HG02642 (cell line): Measurements from ENCODE around the gene MRPL53.
A peak's percentile ranks its signal among the peaks of the same experiment; 100 is the strongest.
"Not testable (repeated sequence)": the region's sequence is repeated elsewhere in the genome, so short reads cannot be mapped to it uniquely, and the experiment has no call there.

Experiments
- ATAC-seq: cut with Tn5 transposase; IDR thresholded peaks from one replicate; pipeline ENCODE4 v1.9.1; 2021; ENCODE audit warnings: mild to moderate bottlenecking; ENCODE audit not compliant: unreplicated experiment, poor library complexity

MRPL53 gene

DNA sequence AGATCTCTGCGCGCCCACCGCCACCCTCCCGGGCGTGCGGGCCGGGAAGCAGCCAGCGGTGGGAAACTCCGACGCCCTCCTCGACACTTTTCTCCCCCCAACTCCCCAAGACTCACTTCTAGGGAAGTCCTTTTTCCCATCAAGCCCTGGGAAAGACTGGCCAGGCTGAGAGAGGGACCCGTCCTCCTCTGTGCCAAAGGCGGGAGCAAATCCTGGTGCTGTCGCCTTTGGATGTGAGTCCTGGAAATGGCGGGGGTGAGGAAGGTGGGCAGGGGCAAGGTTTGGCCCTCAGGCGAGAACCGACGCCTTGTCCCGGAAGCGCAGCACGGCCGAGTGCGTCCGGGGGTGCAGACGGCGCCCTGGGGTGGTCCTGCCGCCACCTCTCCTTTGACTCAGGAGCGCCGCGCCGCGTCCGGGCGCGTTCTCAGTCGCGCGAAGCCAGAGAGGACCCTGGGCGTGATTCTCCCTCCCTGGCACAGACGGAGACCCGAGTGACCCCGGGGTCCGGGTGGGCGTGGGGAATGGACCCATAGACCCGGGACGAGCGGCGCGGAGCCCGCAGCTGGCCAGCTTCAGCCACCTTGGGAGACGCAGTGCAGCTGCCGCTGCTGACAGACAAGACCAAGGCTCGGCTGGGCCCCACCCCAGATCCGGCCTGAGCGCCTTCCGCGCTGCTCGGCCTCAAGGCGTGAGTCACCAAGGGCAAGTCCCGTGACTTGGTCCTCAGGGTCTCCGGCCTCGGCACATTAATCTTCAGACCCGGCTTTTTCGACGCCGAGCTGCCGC, 30.4 kb upstream of the MRPL53 start:
- peak; percentile 36 for ATAC-seq

DNA sequence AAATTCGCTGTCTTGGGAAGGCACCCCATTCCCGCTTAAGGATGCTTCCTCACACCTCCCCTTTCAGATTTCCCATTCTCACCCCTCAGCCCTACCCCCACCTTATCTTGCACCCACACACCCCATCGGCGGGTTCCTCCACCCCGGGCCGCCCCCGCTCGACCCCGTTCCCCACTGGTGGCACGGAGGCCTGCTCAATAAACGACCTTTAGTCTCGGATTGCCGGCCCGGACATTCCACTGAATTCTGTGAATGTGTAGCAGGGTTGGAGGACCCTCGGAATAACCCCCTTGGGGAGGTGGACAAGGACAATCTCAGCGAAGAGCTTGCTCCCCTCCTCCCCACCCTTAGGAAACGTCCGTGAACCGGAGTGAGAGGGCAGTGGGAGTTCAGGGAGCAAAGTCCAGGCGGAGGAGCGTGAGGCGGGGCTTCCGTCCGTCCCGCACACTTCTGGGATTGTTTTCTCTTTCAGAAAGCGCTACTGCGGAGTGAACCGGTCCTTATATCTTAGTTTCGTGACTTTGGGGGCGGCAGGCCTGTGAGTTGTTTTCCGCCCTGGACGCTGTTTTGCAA, 29.8 kb upstream of the MRPL53 start:
- no peak for ATAC-seq

DNA sequence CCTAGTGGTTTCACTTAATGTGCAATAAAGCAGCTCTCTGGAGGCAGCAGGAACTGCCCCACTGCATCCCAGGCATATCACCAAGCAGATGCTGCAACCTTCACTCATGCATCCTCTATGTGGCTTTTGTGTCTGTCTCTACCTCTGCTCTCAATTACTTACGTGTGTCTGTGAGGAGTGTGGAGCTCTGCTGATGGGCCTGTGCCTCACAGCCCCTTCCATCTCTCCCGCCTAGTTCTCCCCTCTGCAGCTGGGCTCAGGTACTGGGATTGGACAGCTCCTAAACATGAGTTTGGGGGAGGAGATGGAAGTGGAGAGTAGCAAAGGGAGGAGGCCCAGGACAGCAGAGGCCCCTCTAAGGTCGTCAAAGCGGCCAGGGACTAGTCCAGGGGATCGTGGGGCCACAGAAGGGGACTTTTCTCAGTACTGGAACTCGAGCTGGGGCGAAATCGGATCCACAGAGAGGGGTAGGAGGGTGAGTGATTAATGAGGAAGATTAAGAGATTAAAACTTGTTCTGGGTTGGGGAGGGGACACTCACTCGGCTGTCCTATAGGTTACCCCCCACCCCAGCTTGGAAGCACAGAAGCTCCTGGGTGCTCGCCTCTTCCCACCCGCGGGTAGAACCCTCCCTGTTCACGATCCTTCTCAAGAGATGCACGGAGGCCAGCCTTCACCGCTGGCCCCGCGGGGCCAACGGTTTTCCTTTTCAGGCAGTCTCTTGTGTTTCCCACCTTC, 29.0 kb upstream of the MRPL53 start:
- no peak for ATAC-seq

DNA sequence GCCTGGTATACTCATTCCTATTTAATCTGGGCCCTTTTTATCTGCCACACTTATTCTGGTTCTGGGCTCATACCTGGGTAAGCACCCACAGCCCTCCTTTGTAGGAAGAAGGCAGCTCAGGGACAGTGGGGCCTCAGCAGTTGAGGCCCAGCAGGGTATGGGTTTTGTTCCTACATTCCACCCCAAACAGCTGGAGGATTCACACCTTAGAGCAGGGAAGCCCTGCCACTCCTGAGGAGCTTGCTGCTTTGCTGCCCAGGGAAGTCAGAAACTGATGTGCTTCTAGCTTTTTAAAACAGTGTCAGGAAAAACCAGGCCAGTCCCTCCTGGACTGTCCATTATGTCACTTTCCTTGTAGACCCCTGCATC, 28.1 kb upstream of the MRPL53 start:
- no peak for ATAC-seq

DNA sequence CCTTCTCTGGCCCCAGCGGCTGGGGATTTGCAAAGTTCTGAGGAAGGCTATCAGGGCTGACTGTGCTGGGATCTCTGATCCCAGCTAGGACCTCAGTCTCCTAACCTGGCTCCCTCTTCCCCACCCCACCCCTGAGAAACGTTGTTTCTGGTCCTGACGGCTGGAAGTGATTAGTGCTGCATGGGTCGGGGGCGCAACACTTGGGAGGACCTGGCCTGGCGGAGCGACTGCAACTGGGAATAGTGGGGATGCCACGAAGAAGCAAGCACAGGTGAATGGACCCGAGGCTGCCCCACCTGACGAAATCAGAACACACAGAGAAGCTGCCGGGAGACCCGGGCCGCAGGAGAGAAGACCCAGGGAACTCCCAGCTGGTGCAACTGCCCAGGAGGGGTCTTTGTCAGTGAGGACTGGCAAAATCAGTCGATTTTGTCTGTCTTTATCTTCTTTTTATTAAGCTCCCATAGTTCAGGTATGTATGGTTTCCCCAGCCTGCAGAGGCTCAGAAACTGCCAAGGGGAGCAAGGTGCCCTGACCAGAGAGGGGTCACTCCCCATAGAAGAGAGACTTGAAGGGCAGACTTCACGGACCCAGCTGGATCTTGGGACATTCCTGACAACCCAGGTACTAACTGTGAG, 27.6 kb upstream of the MRPL53 start:
- no peak for ATAC-seq

DNA sequence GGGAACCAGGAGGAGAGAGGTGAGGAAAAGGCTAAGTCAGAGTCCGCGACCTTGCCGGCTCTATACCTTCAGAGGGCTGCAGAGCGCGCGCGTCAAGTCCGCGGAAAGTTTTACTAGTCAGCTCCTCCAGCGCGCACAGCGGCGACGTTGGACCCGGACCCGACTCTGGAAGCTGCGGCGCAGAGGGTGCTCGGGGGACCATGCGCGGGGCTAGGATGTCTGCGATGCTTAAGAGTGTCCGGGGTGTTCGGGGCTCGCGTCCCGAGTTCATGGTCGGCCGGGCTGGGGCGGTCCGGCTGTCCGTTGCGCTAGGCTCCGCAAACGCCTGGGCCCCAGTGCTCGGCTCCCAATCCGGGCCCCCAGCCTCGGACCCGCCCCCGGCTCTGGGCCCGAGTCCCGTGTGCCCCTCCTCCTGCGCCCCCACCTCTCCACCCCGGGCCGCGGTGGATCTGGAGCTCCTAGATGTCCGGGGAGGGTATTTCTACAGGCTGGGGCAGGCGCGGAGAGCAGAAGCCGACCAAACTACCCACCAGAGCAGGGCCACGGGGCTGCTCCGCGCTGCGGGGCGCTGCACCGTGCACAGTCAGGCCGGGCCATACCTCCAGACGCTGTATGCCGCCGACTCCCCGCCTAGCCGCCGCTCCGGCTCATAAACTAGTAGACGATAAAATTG, 26.9 kb upstream of the MRPL53 start, which contains the start of gene LBX2:
Gene LBX2, minus strand, starts transcription at position 337 of the 673 bp plus-strand sequence. Its CDS starts 66 bp downstream, at position 271.
- ATAC-seq: no peak

DNA sequence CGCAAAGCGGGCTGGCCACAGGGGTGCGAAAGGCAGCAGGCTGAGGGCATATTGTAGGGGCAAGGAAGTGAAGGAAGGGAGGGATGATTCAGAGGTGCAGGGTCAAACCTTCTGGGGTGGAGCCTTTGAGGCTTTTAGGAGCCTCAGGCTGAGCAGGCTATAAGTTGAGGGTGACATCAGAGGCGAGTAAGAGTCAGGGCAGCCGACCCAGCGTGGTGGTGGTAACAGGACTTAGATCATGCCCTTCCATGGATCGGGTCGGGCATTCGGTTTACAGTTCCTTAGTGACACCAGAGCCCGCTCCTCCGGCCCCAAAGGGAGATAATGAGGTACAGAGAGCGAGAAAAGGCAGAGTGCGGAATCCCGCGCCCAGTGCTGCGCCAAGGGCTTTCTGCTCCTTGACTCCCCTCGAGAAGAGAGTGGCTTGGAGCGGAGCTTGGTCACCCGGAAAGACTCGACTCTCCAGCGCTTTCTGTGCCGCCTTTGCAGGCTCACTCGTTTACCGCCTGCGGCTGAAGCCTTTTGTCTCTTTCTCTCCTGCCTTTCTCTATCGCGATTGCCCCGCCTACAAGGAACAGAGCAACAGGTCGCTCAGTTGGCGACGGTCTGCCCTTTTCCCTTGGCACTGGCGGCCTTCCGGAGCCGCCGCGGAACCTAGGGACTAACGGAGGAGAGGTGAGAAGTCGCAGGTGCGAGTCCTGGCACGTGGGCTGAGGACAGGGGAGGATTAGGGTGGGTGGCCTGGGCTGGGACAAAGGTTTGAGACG, 26.2 kb upstream of the MRPL53 start:
- ATAC-seq: no peak

DNA sequence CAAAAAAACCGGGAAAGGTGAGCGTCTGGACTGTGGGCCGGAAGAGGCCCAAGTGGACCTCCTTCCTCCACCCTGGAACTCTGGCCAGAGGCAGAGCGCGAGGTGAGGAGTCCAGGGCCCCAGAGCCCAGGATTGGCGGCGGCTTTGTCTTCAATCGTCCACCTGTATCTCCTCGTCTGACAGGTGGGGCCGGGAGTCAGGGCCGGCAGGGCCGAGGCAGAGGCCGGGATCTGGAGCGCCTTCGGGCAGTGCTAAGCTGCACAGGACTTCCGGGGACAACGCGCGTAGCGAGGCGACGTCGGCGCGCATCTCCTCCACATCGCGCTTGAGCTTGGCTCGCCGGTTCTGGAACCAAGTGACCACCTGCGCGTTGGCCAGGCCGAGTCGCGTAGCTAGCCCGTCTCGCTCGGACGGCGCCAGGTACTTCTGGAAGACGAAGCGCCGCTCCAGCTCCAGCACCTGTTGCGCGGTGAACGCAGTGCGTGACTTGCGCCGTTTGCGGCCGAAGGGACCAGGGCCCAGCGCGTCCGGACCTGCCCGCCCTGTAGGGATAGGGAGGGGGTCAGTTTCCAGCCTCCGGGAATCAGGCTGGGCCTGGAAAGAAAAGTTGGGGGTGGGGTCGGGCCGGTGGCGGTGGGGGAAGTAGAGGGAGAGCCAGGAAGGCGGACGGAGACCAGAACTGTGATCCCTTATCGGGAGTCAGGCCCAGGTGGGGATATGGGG, 25.5 kb upstream of the MRPL53 start:
- ATAC-seq: no peak

DNA sequence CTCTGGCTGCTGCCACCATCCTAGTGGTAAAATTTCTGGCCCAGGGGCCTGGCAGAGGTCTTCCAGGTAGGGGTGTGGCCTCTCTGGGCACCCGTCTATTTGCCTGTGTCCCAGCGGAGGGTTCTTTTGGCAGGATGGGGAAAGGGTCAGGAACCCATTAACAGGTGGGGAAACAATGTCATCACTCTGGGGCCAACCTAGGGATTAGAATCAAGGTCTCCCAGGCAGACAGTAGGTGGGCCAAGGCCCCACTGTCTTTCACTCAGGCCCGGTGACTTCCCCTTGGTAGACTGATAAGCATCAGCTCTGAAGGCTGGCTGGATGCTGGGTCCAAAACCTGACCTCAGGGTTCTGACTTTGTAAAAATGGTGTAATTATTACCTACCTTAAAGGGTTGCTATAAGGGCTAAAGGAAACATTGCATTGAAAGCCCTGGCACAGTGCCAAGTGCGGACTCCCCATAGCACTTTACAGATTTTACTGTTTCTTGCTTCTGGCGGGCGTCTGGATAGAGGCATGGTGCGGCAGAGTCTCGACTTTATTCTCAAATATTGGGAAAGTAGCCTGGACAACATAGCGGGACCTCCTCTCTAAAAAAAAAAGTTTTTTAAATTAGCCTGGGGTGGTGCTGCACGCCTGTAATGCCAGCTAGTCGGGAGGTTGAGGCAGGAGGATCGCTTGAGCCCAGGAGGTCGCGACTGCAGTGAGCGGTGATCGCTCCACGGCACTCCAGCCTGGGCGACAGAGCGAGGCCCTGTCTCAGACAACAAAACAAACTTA, 24.7 kb upstream of the MRPL53 start:
- ATAC-seq: no peak

DNA sequence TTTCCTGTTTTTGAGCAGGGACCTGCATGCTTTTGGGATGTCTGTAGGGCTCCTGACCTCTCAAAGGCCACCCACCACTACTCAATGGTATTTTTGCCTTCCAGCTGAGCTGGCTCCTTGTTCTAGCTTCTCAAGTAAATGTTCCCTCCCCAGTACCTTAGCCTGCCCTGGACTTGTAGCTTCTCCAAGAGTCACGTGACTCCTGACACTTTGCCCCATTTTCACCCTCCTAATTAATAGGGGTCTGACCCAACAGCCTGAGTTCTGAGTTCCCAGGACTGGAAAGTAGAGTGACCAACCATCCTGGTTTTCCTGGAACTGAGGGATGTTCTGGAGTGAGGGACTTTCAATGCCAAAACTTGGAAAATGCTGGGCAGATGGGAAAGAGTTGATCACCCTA, 23.0 kb upstream of the MRPL53 start:
- ATAC-seq: no peak

DNA sequence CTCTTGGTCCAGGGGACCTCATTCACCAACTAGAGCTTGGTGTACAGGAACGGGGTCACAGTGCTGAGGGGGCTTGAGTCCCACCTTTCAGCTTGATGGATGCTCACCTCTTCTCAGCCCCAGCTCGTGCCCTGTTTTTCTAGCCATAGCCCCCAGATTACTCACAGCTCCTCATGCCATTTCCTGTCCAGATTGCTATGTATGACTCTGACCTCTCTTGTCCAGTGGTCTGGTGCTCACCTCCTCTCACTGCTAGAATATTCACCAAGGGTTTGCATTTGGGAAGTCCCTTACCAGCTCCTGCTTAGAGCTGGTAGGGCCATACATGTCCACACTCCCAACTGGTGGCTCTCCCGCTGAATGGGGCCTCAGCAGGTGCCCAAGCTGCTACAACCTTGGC, 21.1 kb upstream of the MRPL53 start:
- ATAC-seq: no peak

DNA sequence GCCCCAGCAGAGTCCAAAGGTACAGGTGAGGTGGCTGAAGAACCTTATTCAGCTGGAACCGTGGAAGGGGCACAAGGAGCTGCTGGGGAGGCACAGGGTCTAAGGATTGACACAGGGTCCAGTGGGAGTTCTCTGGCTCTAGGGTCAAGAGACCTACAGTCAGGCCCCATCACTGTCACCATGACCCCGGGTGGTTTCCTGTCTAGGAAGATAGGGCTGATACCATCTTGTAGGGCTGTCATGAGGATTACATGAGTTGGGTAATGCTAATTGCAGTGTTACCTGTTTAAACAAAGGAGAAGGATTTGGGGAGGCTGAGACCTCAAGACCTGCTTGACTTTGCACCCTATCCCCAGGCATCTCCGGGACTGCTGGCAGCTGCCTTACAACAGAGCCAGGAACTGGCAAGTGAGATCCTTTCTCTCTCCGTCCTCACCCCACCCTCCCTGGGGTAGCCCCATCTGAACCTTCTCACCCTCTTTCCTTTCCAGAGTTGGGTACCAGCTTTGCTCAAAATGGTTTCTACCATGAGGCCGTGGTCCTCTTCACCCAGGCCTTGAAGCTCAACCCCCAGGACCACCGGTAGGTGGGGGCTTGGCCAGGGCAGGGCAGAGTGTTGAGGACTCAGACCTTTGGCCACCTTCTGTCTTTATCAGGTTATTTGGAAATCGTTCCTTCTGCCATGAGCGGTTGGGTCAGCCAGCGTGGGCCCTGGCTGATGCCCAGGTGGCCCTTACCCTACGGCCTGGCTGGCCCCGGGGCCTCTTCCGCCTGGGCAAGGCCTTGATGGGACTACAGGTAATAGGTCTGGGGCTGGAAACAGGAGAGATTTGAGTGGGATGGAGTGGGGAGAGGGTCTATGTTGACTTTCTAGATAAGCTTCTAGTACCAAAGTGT, 19.4 kb upstream of the MRPL53 start:
- ATAC-seq: no peak

DNA sequence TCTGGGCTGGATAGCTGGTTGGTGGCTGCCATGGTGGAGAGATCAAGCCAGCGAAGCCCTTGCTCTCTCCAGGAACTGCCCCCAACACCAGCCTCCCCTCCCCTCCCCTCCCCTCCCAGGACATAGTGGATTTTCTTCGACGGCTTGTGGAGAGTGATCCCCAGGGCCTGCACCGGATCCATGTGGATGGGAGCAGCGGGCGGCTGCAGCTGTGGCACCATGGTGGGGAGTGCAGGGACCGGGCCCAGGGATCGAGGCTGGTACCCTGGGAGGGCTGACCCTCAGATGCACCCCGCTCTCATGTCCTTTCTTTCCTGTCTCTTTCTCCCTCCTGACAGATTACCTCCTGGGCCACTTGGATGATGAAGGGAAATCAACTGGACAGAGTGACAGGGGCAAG, 17.4 kb upstream of the MRPL53 start:
- ATAC-seq: no peak

DNA sequence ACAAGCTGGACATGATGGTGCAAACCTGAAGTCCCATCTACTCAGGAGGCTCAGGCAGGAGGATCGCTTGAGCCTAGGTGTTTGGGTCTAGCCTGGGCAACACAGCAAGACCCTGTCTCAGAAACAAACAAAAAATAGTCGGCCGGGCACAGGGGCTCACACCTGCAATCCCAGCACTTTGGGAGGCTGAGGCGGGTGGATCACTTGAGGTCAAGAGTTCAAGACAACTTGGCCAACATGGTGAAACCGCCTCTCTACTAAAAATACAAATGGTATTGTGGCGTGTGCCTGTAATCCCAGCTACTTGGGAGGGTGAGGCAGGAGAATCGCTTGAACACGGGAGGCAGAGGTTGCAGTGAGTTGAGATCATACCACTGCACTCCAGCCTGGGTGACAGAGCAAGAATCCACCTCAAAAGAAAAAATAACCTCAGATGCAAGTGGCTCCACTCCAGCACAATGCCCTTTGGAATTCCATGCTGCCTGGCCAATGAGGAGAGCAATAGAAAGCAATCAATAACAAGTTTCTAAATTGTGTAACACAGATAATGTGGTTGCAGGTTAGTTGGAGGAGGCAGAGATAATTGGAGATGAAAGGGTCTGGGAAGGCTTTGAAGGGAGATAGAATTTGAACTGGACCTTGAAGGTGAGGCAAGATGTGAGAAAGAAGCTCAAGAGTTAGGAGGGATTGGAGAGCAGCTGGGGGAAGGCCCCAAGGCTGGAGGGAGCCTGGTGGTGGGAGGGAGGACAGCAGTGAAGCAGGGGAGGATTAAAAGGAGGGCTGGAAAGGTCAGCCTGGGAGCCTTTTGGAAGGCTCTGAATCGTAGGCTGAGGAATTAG, 16.4 kb upstream of the MRPL53 start:
- no peak for ATAC-seq

DNA sequence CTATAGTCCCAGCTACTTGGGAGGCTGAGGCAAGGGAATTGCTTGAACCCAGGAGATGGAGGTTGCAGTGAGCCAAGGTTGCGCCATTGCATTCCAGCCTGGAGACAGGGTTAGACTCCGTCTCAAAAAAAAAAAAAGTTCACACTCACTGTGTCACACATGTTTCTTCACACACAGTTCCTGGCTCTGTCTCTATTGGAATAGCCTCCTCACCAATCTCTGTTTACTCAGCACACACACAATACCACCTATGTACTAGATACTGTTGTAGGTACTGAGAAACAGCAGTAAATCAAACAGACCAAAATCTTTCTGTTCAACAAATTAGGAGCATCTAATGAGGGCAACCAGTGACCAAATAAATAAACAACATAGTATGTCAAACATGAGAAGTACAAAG, 13.7 kb upstream of the MRPL53 start:
- no peak for ATAC-seq

DNA sequence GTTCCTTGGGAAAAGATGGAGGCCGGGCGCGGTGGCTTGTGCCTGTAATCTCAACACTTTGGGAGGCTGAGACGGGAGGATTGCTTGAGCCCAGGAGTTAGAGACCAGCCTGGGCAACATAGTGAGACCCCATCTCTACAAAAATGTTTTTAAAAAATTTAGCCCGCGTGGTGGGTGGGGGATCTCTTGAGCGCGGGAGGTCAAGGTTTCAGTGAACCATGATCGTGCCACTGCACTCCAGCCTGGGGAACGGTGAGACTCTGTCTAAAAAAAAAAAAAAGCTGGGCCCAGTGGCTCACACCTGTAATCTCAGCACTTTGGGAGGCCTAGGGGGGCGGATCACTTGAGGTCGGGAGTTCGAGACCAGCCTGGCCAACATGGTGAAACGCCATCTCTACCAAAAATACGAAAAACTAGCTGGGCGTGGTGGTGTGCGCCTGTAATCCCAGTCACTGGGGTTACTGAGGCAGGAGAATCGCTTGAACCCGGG, 11.2 kb upstream of the MRPL53 start:
- ATAC-seq: not testable (repeated sequence)
